GM12875 (cell line): Measurements from ENCODE around the gene KIF5C.
"Not testable (repeated sequence)": the region's sequence is repeated elsewhere in the genome, so short reads cannot be mapped to it uniquely, and the experiment has no call there.

Source experiments
- H3K4me3 ChIP-seq: one replicate; pipeline ENCODE4 v1.5.1; 2011; ENCODE audit warnings: low read depth, low read length, control low read depth
- CTCF ChIP-seq: IDR thresholded peaks from 2 replicates; pipeline ENCODE4 v1.5.1; 2011; ENCODE audit warnings: low read depth, mild to moderate bottlenecking, control low read depth, inconsistent platforms, low read length, moderate library complexity, borderline replicate concordance; ENCODE audit not compliant: insufficient read depth

KIF5C gene

GRCh38 chr2:148974095-148974494 lies 99.1 kb downstream of the KIF5C start:
- no peak for TF ChIP-seq CTCF
- H3K4me3 ChIP-seq = no peak overlapping the region

- no peak for TF ChIP-seq CTCF
These were observed 103.1 kb downstream of the KIF5C start for GRCh38 chr2:148978026-148978685.

GRCh38 chr2:148978706-148979105 lies 103.7 kb downstream of the KIF5C start:
- no peak overlapping the region for H3K4me3 ChIP-seq

More at GRCh38 chr2:148978026-148978685, 103.1 kb downstream of the KIF5C start:
- H3K4me3 ChIP-seq = no peak overlapping the region

GRCh38 chr2:148979164-148979918 lies 104.3 kb downstream of the KIF5C start:
- H3K4me3 ChIP-seq = no peak overlapping the region
- no peak for TF ChIP-seq CTCF

More at GRCh38 chr2:148978706-148979105, 103.7 kb downstream of the KIF5C start:
- no peak for TF ChIP-seq CTCF

- TF ChIP-seq CTCF = no peak
- H3K4me3 ChIP-seq = no peak overlapping the region
These were observed 104.9 kb downstream of the KIF5C start for GRCh38 chr2:148979919-148980277.

GRCh38 chr2:148980496-148980895 lies 105.5 kb downstream of the KIF5C start:
- not testable (repeated sequence) for H3K4me3 ChIP-seq

GRCh38 chr2:148981324-148981723 lies 106.3 kb downstream of the KIF5C start:
- no peak for TF ChIP-seq CTCF
- no peak overlapping the region for H3K4me3 ChIP-seq
